SK-N-SH (cell line): ENCODE results near the gene TMEM107.

Experiments used
- CHD2 ChIP-seq: fragments of 150-350 bp; IDR thresholded peaks from 2 replicates; pipeline ENCODE4 v1.6.1; 2018; ENCODE audit warnings: low read length; ENCODE audit not compliant: partially characterized antibody
- EP300 ChIP-seq, 2 experiments: IDR thresholded peaks; 2 replicates each; pipeline versions ENCODE4 v1.4.0 to v1.6.1; 2012; ENCODE audit warnings: borderline replicate concordance in 1 of 2, low read depth in 1 of 2, low read length in 1 of 2
- FOXM1 ChIP-seq: IDR thresholded peaks from 2 replicates; pipeline ENCODE4 v1.4.0; 2012; ENCODE audit warnings: low read depth, mild to moderate bottlenecking
- GABPA ChIP-seq: IDR thresholded peaks from 2 replicates; pipeline ENCODE4 v1.4.0; 2012; ENCODE audit warnings: low read depth, mild to moderate bottlenecking
- JUND ChIP-seq: IDR thresholded peaks from 2 replicates; pipeline ENCODE4 v1.4.0; 2012
- NRF1 ChIP-seq: IDR thresholded peaks from 2 replicates; pipeline ENCODE4 v1.6.1; 2012; ENCODE audit warnings: low read depth, mild to moderate bottlenecking, low read length
- REST ChIP-seq: IDR thresholded peaks from 2 replicates; pipeline ENCODE4 v1.6.1; 2012; ENCODE audit warnings: mild to moderate bottlenecking, low read depth, low read length, moderate library complexity
- RFX5 ChIP-seq: IDR thresholded peaks from 2 replicates; pipeline ENCODE4 v1.6.1; 2012; ENCODE audit warnings: mild to moderate bottlenecking, improper control_type of control experiment, low read length
- TEAD4 ChIP-seq: IDR thresholded peaks from 2 replicates; pipeline ENCODE4 v1.4.0; 2012; ENCODE audit warnings: mild to moderate bottlenecking, borderline replicate concordance; ENCODE audit not compliant: insufficient read depth
- YY1 ChIP-seq: IDR thresholded peaks from 2 replicates; pipeline ENCODE4 v1.4.0; 2012; ENCODE audit warnings: low read depth, mild to moderate bottlenecking
- TF ChIP-seq, protein P1 (sequence below): fragments of 200-600 bp; sonication (generic); IDR thresholded peaks from 2 replicates; pipeline ENCODE4 v1.6.1; 2017; ENCODE audit warnings: antibody characterized with exemption, mild to moderate bottlenecking, moderate library complexity
- TF ChIP-seq, protein P2 (sequence below): IDR thresholded peaks from 2 replicates; pipeline ENCODE4 v1.4.0; 2012; ENCODE audit warnings: low read depth

GRCh38 chr17:8147141-8147804, 28.9 kb downstream of the TMEM107 start:
- TF ChIP-seq REST (no peak), JUND (no peak), CHD2 (no peak), GABPA (no peak), NRF1 (no peak), TEAD4 (no peak), RFX5 (no peak), FOXM1 (no peak), YY1 (no peak), EP300 (IDR thresholded peaks at IDR 0.05; ENCODE audit: borderline replicate concordance in 1 of 2, low read depth in 1 of 2, low read length in 1 of 2) (no peak)
- TF ChIP-seq, protein P1, sequence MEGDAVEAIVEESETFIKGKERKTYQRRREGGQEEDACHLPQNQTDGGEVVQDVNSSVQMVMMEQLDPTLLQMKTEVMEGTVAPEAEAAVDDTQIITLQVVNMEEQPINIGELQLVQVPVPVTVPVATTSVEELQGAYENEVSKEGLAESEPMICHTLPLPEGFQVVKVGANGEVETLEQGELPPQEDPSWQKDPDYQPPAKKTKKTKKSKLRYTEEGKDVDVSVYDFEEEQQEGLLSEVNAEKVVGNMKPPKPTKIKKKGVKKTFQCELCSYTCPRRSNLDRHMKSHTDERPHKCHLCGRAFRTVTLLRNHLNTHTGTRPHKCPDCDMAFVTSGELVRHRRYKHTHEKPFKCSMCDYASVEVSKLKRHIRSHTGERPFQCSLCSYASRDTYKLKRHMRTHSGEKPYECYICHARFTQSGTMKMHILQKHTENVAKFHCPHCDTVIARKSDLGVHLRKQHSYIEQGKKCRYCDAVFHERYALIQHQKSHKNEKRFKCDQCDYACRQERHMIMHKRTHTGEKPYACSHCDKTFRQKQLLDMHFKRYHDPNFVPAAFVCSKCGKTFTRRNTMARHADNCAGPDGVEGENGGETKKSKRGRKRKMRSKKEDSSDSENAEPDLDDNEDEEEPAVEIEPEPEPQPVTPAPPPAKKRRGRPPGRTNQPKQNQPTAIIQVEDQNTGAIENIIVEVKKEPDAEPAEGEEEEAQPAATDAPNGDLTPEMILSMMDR = no peak
- TF ChIP-seq, protein P2, sequence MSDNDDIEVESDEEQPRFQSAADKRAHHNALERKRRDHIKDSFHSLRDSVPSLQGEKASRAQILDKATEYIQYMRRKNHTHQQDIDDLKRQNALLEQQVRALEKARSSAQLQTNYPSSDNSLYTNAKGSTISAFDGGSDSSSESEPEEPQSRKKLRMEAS = no peak
